ENCODE measurements around the gene NKAIN4.

The NKAIN4 gene

DNA sequence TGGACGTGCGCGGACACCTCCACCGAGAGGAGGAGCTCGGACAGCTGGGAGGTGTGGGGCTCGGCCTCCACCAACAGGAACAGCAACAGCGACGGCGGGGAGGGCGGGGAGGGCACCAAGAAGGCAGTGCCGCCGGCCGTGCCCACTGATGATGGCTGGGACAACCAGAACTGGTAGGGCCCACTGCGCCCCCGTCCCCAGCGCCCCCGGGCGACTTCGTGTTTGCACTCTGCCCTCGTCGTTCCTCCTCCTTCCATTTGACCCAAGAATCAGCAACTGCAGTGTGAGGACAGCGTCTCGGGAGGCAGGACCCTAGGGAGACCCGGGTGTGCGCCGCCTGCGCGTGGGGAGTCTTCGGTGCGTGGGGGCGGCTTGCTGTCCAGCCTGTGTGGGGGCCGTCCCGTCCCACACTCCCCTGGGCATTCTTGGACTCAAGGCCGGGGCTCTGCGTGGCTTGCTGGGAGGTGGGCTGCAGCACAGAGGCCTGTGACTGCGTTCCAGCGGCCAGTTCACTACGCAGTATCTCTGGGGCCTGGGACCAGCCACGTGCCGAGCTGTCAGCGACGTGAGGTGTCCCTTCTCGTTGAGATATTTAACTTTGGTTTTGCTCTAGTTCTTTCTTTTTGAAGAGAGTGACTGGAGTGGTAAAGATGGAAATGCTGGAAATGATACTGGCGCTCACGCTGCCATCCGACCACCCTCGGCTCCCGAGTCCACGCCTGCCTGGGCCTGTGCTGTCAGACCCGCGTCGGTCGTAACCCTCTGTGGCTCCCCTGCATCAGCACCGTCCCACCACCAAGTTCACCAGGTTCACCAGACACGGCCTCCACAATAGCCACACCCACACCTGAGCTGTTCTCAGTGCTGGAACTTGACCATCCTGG, 33.7 kb upstream of the NKAIN4 start:
- DNase-seq, result no peak

DNA sequence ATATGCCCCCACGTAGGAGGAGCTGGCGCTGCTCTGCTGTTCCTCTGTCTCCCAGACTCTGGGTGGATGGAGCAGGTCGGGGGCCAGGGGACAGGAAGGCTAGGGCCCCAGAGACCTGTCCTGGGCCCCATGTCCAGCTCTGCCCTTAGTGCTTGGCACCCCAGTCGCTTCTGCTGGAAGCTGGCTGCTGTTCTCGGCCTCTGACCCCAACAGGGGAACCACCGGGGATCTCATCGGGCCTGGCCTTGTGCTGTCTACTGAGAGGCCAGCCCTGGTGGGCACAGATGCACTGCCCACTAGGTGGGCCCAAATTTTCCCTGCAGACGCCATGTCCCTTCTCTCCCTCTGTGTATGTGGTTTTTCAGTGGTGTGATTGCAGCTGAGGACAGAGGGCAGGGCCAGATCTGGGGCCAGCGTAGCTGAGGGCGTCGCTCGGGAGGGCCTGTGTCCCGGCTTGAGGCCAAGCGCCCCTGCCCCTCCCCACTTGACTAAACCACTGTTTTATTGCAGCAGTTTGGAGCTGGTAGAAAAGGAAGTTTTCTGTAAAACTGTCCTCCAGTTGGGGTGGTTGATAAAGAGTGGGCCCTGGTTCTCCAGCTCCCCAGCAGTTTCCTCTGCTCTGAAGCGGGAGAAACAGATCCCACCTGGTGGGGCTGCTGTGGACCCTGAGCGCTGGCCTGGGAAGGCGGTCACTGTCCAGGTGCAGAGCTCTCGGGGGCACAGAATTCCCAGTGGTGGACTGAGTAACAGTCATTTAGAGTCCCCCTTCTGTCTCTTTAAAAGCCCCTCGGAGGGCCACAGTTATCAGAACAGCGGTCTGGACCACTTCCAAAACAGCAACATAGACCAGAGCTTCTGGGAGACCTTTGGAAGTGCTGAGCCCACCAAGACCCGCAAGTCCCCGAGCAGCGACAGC, 32.8 kb upstream of the NKAIN4 start:
- DNase-seq, result no peak

DNA sequence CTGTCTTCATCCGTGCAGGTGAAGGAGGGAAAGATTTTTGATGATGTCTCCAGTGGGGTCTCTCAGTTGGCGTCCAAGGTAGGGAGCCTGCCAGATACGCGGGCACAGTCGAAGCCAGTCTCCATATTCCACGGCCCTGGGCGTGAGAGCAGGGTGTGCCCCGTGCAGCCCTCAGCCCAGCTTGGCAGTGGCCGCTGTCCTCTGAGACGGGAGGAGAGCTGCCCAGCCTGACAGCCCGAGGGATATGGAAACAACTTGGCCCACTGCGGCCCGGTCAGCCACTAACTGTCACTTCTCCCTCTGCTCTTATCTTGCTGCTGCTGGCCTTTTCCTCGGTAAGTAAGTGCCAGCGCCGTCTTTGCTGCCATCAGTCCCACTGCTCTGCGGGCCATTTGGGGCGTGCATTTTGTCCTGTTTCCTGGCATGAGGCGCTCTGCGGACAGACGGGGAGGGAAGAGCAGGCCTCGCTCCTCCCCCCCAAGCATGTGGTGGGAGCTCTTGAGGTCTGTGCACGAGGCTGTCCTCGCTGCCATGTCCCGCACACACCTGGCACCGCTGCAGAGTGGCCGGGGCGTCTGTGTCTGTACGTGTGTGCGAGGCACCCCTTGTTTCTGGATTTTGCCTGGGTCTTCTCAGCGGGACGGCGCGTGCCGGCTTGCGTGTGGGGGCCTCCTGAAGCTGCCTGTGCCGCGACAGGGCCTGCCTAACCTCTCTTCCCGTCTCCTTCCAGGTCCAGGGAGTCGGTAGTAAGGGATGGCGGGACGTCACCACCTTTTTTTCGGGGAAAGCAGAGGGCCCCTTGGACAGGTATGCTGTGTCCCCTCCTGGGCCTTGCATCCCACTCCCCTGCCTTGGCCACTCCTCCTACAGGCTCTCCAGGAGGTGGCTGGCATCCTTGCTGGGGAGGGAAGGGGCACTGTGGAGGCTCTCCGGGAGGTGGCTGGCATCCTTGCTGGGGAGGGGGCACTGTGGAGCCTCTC, 31.7 kb upstream of the NKAIN4 start:
- DNase-seq, result no peak

DNA sequence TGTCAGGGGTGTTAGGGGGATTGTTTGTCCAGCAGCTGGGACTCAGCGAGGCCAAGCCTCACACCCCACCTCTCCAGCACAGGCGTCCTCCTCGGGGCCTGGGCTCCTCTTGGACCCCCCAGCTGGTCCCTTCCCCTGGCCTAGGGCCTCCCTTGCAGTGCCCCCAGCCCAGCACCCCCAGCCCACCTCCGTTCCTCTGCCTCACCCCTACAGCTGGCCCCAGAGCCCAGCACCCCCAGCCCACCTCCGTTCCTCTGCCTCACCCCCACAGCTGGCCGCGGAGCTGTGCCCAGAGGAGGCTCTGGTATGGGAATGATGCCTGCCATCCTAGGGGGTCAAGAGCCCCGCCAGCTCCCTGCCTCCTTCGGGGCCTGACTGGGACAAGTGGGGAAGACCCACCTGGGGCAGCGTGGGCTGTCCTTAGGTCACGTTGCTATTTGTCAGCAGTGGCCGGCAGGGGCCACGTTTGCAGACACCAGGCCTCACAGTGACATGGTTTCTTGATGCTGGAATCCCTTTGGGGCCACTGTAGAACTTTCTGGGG, 30.8 kb upstream of the NKAIN4 start:
- DNase-seq, result no peak

DNA sequence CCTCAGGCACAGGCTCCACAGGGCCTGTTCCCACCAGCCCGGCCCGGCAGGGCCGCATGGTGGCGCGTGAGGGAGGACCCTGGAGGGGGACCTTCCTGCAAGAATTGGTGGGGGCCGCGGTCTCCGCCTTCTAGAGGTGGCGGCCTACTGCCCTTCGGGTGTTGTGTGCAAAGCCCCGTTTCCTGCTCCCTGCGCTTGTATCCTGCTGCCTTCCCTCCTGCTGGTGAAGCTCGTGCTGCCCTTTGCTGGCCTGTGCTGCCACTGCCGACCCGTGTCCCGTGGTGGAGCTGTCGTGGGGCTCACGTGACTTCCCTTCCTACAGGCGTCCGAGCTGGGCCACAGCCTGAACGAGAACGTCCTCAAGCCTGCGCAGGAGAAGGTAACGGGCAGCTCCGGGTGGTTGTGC, 30.3 kb upstream of the NKAIN4 start:
- no peak for DNase-seq

DNA sequence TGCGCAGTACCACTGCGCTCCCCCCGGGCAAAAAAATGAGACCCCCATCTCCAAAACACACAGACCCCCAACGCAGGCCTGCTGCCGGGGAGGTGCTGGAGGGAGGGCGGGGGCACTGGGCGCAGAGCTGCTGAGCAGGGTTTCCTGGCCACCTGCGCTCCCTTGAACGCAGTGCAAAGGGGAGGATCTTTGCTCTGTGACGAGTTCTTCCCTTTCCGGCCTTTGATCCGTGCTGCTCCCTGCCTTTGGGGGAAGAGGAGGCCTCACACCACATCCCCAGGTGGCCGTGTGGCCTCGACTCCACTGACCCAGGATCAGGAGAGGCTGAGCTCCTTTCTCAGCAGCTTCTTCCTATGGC, 29.8 kb upstream of the NKAIN4 start:
- DNase-seq, result no peak

DNA sequence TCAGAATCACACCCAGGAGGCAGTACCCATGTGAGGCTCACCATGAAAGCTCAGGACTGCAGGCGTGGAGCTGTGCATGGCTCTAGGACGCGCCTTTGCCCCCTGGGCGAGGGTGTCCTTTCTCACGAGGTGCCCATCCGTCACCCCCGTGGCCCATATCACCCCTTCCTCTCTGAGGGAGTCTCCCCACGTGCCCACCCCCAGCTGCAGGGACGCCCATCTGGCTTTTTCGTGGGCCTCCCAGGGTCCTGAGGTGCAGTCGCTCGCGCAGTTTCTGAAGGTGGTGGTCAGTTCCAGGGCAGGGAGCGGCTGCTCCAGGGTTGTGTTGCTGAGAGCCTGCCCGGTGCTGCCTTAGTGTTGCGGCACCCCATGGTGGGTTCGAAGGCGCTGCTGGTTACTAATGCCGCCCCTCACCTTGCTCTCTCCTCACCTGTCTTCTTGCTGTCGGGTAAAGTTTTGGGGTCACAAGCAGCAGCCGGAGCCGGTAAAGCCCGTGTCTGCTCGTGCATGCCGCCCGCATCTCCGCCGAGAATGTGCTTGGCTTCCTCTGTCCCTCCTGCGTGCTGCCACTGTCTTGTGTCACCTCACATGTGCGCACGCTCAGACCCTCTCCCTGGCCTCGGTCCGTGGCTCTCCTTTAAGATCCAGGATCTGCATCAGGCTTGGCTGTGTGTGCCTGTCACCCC, 29.3 kb upstream of the NKAIN4 start:
- no peak for DNase-seq

DNA sequence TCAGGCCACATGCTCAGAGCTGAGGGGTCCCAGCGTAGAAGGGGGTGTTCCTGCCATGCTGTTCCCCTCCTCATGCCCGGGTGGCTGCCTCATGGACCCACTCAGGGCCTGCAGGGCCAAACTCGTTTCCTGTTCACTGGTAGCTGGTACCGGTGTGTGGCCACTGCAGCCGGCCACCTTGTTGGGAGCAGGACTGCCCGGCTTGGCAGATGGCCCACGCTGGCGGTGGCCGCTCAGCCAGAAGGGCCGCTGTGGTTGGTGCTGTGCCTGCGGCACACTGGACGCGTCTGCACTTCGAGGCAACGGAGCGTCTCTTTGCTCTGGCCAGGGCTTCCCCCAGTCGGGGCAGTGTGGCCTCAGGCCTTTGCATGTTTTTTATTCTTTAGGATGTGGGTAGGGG, 28.7 kb upstream of the NKAIN4 start:
- no peak for DNase-seq

DNA sequence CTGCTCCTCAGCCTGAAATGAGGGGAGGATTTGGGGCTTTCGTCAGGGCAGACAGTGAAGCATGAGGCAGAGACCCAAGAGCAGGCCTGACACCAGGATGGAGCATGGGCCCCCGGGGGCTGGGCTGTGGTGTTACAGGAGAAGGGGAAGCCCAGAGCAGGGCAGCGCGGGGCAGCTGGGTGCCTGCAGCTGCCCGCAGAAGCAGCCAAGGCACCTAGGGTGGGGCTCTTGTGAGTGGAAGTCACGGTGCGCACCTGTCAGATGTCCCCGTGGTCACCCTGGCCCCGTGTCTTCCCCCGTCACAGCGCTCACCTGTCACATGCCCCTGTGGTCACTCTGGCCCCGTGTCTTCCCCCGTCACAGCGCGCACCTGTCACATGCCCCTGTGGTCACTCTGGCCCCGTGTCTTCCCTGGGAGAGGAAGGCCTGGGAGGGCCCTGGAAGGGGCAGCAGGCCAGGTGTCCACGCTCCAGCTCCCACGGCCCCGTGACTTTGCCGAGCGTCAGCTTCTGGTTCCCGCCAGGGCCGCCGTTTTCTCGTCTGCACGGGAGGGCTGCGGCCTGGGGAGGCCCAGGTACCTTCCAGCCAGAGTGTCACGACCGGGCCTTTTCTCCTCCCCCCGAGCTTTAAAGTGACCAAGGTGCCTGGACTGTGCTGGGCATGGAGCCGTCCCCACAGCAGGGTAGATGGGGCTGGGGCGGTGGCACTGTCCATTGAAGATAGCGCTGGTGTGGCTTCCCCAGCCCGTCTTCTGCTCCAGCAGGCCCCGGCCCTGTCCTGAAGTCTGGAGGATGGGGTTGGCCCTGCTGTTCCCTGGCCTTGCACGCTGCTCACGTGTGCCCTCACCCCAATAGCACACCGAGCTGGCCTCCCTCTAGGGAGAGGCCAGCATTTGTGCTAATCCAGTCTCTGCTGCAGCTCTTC, 27.7 kb upstream of the NKAIN4 start:
- DNase-seq, result no peak

DNA sequence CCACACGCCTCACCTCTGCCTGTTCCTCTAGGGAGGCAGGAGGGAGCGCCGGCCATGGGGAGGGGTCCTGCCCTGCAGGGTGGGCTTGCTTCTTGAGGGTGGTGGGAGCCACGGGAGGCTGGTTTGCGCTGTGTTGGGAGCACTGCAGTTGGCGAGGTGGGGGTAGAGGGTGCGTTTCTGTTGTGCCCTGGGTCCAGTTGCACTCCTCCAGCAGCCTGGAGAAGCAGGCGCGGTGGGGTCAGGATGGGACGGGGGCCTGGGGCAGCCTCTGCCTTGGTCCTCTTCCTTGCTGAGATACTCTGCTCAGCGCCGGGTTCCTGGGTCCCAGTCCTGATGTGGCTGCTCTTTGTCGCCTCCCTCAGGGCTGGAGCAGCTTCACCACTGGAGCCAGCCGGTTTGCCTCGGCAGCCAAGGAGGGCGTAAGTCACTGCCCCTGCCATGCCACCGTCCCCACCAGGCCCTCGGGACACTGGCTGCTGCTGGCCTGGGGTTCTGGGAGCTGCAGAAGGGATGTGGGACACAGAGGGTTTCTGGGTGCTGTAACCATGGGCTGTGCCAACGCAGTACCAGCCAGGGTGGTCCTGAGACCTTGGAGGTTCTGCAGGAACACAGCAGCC, 26.8 kb upstream of the NKAIN4 start:
- DNase-seq, result no peak

DNA sequence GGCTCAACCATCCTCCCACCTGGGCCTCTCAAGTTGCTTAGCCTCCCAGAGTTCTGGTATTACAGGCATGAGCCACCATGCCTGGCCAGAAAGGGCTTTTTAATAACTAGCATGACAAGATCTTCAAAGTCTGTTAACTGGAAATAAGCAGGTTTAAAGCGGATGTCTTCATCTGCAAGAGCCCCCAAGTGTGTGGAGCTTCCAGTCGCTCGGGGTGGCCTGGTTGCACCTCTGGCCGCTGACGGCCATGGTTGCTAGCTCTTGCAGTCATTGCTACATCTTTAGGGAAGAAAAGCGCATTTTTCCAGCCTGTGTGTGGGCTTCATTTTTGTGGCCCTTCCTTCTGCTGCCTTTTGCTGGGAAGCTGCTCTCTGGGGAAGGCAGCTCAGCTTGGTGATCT, 26.1 kb upstream of the NKAIN4 start:
- no peak for DNase-seq

DNA sequence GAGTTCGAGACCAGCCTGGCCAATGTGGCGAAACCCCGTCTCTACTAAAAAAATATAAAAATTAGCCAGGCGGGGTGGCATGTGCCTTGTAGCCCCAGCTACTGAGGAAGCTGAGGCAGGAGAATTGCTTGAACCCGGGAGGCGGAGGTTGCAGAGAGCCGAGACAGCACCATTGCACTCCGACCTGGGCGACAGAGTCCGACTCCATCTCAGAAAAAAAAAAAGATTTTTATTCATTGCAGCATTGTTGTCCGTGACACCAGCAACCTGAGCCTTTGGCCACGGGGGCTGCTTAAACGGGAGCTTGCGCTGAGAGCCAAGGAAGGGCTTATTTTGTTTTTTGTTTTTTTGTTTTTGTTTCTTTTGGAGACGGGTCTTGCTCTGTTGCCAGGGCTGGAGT, 25.7 kb upstream of the NKAIN4 start:
- DNase-seq, result no peak

DNA sequence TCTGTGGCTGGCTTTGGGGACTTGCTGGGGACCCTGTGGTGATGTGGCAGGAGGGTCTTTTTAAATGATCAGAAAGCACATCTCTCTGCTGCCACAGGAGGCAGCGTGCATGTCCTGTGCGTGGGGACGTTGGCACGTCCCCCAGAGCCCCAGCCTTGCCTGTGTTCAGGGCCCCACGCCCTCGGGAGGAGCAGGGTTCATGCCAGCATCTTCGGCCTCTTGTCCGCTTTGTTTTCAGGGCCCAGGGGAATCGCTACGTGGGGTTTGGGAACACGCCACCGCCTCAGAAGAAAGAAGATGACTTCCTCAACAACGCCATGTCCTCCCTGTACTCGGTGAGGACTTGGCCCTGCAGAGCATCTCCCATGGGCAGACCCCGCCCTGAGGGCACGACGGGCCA, 24.4 kb upstream of the NKAIN4 start:
- DNase-seq, result no peak

DNA sequence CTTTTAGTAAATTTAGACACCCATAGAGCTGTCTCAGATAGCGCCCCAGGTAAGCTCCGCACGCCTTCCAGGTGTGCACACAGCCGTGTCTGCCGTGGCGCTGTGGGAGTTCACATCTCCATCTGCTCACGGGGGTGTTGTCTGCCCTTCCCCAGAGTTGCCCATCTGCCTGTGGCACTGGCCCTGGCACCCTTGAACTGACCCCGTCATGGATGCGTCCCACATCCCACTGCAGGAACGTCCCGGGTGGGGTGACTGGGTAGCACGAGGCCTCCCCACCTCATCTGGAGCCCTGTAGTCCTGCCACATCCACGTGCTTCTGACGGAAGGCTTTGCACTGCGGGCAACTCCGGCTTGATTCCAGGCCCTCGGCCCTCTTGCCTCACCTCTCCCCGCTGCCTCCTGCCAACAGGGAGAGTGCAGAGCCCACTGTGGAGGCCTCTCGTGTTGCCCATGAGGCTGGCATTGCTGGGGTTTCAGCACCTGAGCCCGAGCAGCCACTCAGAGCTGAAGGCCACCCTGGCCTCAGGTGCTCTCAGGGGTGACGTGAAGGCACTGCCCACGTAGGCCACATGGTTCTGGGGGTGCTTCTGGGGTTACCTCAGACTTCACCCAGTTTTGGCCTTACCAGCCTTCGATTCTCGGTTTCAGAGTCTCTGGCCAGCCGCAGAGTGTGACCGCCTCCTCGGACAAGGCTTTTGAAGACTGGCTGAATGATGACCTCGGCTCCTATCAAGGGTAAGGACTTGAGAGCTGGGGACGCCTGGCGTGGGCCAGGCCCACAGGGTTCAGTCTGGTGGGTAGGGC, 23.4 kb upstream of the NKAIN4 start:
- DNase-seq, result no peak

DNA sequence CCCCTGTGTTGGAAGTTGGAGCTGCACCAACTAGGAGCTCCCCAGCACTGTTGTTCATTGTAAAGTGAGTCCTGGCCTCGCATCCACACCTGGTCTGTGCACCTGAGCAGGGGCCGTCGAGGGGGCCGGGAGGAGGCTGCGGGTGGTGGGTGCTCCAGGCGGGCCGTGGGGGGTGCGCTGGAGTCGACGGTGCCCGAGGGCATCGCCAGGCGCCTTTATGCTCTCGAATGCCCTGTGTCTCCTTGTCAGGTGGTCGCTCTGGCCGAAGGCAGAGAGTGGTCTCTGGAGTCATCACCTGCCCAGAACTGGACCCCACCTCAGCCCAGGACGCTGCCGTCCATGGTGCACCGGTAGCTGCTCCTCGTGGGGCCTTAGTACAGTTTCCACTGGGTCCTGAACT, 22.7 kb upstream of the NKAIN4 start:
- no peak for DNase-seq

DNA sequence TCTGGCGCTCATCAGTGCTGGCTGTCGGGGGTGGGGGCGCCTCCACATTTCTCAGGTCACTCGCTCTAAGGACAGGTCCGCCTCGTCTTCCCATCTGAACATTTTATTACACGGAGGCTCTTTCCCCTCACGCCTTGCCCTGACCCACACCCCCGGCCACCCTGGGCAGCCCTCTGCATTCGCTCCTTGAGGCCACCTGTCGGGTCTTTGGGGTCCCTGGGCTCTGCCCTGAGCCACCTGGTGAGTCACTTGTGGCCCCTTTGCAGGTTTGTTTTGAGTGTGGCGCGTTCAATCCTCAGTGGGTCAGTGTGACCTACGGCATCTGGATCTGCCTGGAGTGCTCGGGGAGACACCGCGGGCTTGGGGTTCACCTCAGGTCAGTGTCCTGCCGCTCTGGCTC, 21.6 kb upstream of the NKAIN4 start:
- no peak for DNase-seq

DNA sequence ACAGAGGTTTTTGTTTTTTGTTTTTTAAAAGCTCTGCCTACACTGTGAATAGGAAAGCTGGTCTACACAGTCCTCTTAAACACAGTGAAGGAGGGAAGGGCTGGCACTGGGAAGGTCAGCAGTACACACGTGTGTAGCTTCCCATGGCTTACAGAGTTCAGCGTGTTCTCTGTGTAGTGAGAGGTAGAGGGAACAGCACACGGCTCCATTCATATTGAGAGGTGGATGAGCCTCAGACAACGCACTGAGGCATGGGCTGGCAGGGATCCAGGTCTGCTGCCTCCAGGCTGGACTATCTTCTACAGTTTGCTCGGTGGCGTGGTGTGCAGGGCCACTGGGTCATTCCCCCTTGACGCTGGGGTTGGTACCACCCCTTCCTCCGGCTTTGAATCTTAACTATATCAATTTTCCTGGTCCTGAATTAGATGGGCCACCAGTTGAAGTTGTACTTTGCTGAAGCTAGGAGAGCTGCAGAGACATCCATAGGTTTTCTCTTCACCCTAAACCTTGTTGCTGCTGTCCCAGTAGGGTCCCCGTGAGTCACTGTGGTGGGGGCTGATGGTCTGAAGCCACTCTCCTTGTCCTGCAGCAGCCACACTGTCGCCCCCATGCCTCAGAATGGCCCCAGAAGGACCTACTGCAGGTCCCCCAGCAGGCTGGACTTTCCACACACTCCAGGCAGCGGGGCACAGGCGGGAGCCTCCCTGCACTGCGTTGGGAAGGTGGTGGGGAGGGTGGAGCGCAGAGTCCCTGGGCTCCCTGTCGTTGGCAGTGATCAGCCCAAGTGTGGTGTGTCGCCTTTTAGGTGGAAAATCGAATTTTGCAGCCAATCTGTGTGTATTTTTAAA, 20.3 kb upstream of the NKAIN4 start:
- no peak for DNase-seq

DNA sequence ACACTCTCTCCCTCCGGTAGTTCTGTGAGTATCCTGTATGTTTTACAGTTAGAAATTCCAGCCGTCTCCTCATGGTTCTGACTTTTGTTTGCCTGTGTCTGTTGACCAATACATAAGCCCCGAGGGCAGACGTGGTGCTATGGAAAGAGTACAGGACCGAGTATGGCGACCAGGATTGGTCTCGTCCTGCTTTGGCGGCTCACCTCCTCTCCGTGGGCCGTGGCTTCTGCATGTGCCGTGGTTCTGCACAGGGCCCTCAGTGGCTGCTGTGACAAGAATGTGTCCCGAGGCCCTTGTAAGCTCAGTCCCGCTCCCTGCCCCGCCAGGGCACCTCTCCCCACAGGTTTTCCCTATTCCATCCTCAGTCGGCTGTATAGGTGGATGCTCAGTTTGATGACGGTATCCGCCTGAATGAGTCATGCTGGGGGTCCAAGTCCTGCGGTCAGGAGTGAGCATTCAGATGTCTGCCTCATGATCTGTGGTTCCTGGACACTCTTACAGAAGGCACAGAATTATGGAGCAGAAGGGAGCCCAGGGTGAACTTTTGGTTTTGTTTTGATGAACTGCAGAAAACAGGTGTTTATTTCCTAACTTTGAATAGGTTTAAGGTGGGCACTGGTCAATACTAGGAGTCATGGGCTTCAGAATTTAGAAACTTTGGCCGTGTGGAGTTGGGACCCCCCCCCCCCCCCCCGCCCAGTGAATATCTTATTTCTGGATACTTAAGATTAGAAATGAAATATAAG, 19.5 kb upstream of the NKAIN4 start:
- no peak for DNase-seq

All from NCI-H446 (cell line).